ENCODE results near the gene KANK3. TPM values are rescaled to one million over a fixed set of nuclear protein-coding genes. Genes with fewer than 3 reads are reported as not detected.
"Not testable (repeated sequence)": the region's sequence is repeated elsewhere in the genome, so short reads cannot be mapped to it uniquely, and the experiment has no call there.

Gene KANK3
- total and polyA plus RNA-seq, 2 of the 8 experiments (the other 6 are each of a cell fraction or from before 2014, with no cell fraction given) = 2.5 to 4.2 TPM

GRCh38 chr19:8379156-8379891 lies 36.3 kb upstream of the KANK3 start:
- not testable (repeated sequence) for H4K5ac ChIP-seq (ENCODE audit: insufficient read length, low read depth, low read length); H3K79me2 ChIP-seq (ENCODE audit: control insufficient read depth in 1 of 2, insufficient read depth in 2 of 2, low read length in 2 of 2); H3K27ac ChIP-seq (ENCODE audit: low read depth, low read length); H2AFZ ChIP-seq (ENCODE audit: low read length); H3K4ac ChIP-seq (replicated peaks; ENCODE audit: insufficient read length, low read depth, low read length); H3K9ac ChIP-seq (replicated peaks in 1 of 4; ENCODE audit: extremely low read depth in 1 of 4, low read depth in 3 of 4, low read length in 3 of 4); H3K27me3 ChIP-seq (replicated peaks in 1 of 4; ENCODE audit: control insufficient read depth in 3 of 4, extremely low read depth in 1 of 4, insufficient read depth in 3 of 4, low read length in 3 of 4); H3K14ac ChIP-seq (ENCODE audit: insufficient read length); H3K23ac ChIP-seq (ENCODE audit: insufficient read length); DNase-seq (ENCODE audit: low read depth in 1 of 2, low spot score in 2 of 2); H3K23me2 ChIP-seq (ENCODE audit: low read depth, low read length); H2BK15ac ChIP-seq (ENCODE audit: low read length); H4K8ac ChIP-seq (ENCODE audit: extremely low read depth, insufficient read depth, low read length); H3K56ac ChIP-seq (replicated peaks; ENCODE audit: insufficient read length, low read depth, low read length); H3K18ac ChIP-seq (ENCODE audit: extremely low read depth, low read length); H4K91ac ChIP-seq (replicated peaks; ENCODE audit: insufficient read length, low read length); H2BK20ac ChIP-seq (ENCODE audit: low read length); H2BK12ac ChIP-seq (ENCODE audit: low read depth, low read length); H2BK5ac ChIP-seq (ENCODE audit: low read depth, low read length); FAIRE-seq; H3K4me1 ChIP-seq (replicated peaks in 1 of 4; ENCODE audit: control insufficient read depth in 3 of 4, insufficient read depth in 4 of 4, low read length in 3 of 4); H2BK120ac ChIP-seq (replicated peaks; ENCODE audit: low read depth, low read length); H3K4me3 ChIP-seq (ENCODE audit: extremely low read depth in 1 of 4, insufficient read depth in 2 of 4, low read depth in 3 of 4, low read length in 4 of 4); H2AK5ac ChIP-seq (ENCODE audit: low read depth, low read length); H3K79me1 ChIP-seq (ENCODE audit: low read depth, low read length); H4K20me1 ChIP-seq (replicated peaks in 1 of 2; ENCODE audit: control insufficient read depth in 1 of 2, insufficient read depth in 2 of 2, low read length in 2 of 2); H3K9me3 ChIP-seq (ENCODE audit: insufficient read depth in 2 of 2, low read depth in 1 of 2, low read length in 1 of 2); H3K36me3 ChIP-seq (ENCODE audit: control insufficient read depth in 2 of 4, insufficient read depth in 4 of 4, low read length in 3 of 4)
- ChIA-PET CTCF (ENCODE audit: partially characterized antibody) (interaction anchor here (0.6 to 4.9 kb wide), 7 partner anchors 16 to 202 kb away, joined by 3 to 23 read pairs (median 5); no protein-coding TSS in a partner anchor), POLR2A (ENCODE audit: partially characterized antibody) (interaction anchor here (0.8 to 3.9 kb wide), 7 partner anchors 12 to 64 kb away, joined by 3 to 25 read pairs (median 5); partner anchors contain the start of genes RAB11B and RPS28)
- 0 out of 4 replicates have a peak overlapping the region, but pooled peaks of 1 of the 2 experiments have one; percentile 51 for H3K4me2 ChIP-seq (ENCODE audit: insufficient read depth in 1 of 2, low read depth in 2 of 2, low read length in 2 of 2)
- 94% methylated on average over 13 of the region's 13 CpGs; no CpG with 5 or more reads in 1 of the 2 experiments for WGBS, 2 experiments (ENCODE audit: extremely low coverage in 1 of 2, insufficient coverage in 1 of 2, insufficient read length in 1 of 2, insufficient replicate concordance in 2 of 2, low coverage in 1 of 2, low lambda C conversion rate in 2 of 2, missing lambda C conversion rate in 1 of 2)
